Measurements from ENCODE around the gene STX3.
"Not testable (repeated sequence)": the region's sequence is repeated elsewhere in the genome, so short reads cannot be mapped to it uniquely, and the experiment has no call there.

STX3 gene

GRCh38 chr11:59758401-59759037, 3.3 kb downstream of the STX3 start:
- DNase-seq (ENCODE audit: low spot score) = no peak

GRCh38 chr11:59759900-59760299, 4.7 kb downstream of the STX3 start:
- no peak for DNase-seq (ENCODE audit: low spot score)

- DNase-seq (ENCODE audit: low spot score) = no peak
These were observed 5.6 kb downstream of the STX3 start for GRCh38 chr11:59760771-59761170.

GRCh38 chr11:59761993-59762392, 6.8 kb downstream of the STX3 start:
- no peak for DNase-seq (ENCODE audit: low spot score)

- DNase-seq (ENCODE audit: low spot score) = no peak
These were observed 10.0 kb downstream of the STX3 start for GRCh38 chr11:59765068-59765735.

- DNase-seq (ENCODE audit: low spot score) = no peak
These were observed 11.5 kb downstream of the STX3 start for GRCh38 chr11:59766542-59767224.

GRCh38 chr11:59767225-59767611, 12.0 kb downstream of the STX3 start:
- no peak for DNase-seq (ENCODE audit: low spot score)

- DNase-seq (ENCODE audit: low spot score) = no peak
These were observed 13.9 kb downstream of the STX3 start for GRCh38 chr11:59769111-59769510.

GRCh38 chr11:59769828-59770227, 14.7 kb downstream of the STX3 start:
- DNase-seq (ENCODE audit: low spot score) = no peak

- DNase-seq (ENCODE audit: low spot score) = no peak
These were observed 15.1 kb downstream of the STX3 start for GRCh38 chr11:59770319-59770718.

GRCh38 chr11:59770869-59771268, 15.7 kb downstream of the STX3 start:
- no peak for DNase-seq (ENCODE audit: low spot score)

GRCh38 chr11:59771605-59772004, 16.4 kb downstream of the STX3 start:
- DNase-seq (ENCODE audit: low spot score) = no peak

- DNase-seq (ENCODE audit: low spot score) = no peak
These were observed 17.9 kb downstream of the STX3 start for GRCh38 chr11:59773083-59773440.

- DNase-seq (ENCODE audit: low spot score) = no peak
These were observed 21.3 kb downstream of the STX3 start for GRCh38 chr11:59776210-59777066.

- no peak for DNase-seq (ENCODE audit: low spot score)
These were observed 21.9 kb downstream of the STX3 start for GRCh38 chr11:59777104-59777503.

- no peak for DNase-seq (ENCODE audit: low spot score)
These were observed 22.9 kb downstream of the STX3 start for GRCh38 chr11:59778122-59778521.

GRCh38 chr11:59779487-59779886, 24.3 kb downstream of the STX3 start:
- no peak for DNase-seq (ENCODE audit: low spot score)

GRCh38 chr11:59782080-59782479, 26.9 kb downstream of the STX3 start:
- no peak for DNase-seq (ENCODE audit: low spot score)

GRCh38 chr11:59783632-59784090, 28.5 kb downstream of the STX3 start:
- no peak for DNase-seq (ENCODE audit: low spot score)

- not testable (repeated sequence) for DNase-seq (ENCODE audit: low spot score)
These were observed 29.3 kb downstream of the STX3 start for GRCh38 chr11:59784441-59784840.

- DNase-seq (ENCODE audit: low spot score) = no peak
These were observed 30.6 kb downstream of the STX3 start for GRCh38 chr11:59785818-59786217.

GRCh38 chr11:59787255-59787588, 32.0 kb downstream of the STX3 start:
- no peak for DNase-seq (ENCODE audit: low spot score)

All from SK-N-DZ (cell line).